NCI-H2196 treated with DMSO at 0.1 percent for 48 hours (cell line): Measurements from ENCODE around the gene ENOX2.
"Not testable (repeated sequence)": the region's sequence is repeated elsewhere in the genome, so short reads cannot be mapped to it uniquely, and the experiment has no call there.

Source experiments
- DNase-seq: peaks from one replicate; lab custom pipeline; 2025; ENCODE audit not compliant: unreplicated experiment; lab: John Stamatoyannopoulos, UW

The ENOX2 gene

GRCh38 chrX:130828641-130829040 lies 74.4 kb downstream of the ENOX2 start:
- DNase-seq: no peak

GRCh38 chrX:130827648-130828047 lies 75.4 kb downstream of the ENOX2 start:
- DNase-seq: no peak

GRCh38 chrX:130826249-130826648 lies 76.8 kb downstream of the ENOX2 start:
- no peak for DNase-seq

- DNase-seq: no peak
Measured at GRCh38 chrX:130825525-130825924, 77.5 kb downstream of the ENOX2 start.

GRCh38 chrX:130819367-130819766 lies 83.6 kb downstream of the ENOX2 start:
- DNase-seq: not testable (repeated sequence)

- DNase-seq: not testable (repeated sequence)
Measured at GRCh38 chrX:130813932-130814331, 89.1 kb downstream of the ENOX2 start.

DNA sequence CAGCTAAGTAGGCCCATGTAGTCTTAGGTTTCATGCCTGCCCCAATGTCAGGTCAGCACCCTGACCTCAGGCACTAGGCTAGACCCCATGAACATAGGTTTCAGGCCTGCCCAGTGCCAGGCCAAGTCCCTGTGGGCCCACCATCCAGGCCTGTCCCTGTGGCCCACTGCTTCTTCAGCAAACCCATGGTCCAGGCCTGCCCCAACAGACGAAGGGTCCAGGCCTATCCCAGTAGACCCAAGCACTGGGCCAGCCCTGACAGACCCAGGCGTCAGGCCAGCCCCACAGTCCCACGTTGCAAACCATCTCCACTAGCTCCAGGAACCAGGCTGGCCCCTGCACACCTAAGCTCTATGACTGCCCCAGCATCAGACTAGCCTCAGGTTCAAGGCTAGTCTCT lies 92.4 kb downstream of the ENOX2 start:
- no peak for DNase-seq

- DNase-seq: no peak
Measured at GRCh38 chrX:130805903-130806302, 97.1 kb downstream of the ENOX2 start.

GRCh38 chrX:130803537-130803936 lies 99.5 kb downstream of the ENOX2 start:
- DNase-seq: no peak

- no peak for DNase-seq
Measured at GRCh38 chrX:130801901-130802300, 101.1 kb downstream of the ENOX2 start.

DNA sequence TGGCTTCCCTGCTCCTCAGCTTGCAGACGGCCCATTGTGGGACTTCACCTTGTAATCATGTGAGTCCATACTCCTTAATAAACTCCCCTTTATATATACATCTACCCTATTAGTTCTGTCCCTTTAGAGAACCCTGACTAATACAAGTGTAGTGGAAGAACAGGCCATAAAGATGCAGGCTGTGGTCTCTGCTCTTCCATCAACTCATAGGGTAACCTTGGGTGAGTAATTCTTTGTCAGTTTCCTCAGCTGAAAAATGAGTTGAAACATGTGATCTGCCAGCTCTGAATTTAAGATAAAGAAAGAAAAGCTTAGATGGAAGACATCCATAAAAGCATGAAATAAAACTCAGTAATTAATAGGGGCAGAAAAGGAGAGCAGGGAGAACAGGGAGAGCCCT lies 103.6 kb downstream of the ENOX2 start:
- DNase-seq: no peak

GRCh38 chrX:130793975-130794374 lies 109.0 kb downstream of the ENOX2 start:
- no peak for DNase-seq

- DNase-seq: not testable (repeated sequence)
Measured at GRCh38 chrX:130791870-130792269, 111.1 kb downstream of the ENOX2 start.

DNA sequence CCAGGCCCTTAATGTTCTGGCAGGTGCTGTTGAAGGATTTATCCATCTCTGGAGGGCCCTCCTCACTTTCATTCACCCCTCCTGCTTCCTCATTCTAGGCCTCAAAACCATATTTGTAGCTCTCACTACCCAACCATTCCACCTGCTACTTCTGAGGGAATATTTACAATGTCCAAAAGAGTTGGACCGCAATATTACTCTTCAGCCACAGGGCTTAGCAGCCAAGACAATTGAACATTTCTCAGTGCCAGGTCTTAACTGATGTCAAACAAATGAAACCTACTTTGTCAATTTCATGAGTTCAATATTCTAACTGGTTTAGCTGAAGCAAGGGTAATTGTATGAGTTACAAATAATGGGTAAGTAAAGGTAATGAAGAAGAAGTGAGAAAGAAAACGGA lies 113.2 kb downstream of the ENOX2 start:
- DNase-seq: no peak

DNA sequence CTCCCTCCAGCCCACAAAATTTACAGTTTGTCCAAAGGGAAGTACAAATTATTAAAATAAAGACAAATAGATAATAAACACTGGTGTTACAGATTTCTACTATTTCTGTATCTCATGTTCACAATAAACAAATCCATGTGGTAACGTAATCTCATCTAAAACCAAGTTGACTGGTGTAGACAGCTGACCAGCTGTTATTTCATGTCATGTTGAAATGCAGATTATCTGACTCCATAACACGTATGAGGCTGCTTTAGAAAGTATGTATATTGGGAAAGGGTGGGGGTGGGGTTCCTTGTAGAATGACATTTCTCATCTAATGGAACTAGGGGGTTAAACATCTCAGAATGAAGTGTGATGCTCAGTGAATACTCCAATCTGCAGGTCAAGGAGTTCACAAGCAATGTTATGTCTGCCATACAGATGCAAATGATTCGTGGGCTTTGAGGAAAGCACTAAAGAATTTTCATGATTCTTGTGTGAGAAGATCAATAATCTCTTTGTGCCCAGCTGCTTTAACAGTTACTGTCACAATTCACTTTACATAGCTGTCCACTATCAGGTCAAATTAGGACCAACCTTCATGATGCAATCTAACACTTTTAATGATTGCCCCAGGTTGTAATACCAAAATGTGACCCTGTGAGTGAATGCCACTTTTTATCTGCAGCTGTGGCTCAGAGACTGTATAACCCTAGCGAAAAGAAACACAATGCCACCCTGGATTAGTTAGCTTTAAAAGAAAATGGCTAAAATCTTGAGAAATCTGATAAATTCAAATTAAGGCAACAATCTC lies 114.0 kb downstream of the ENOX2 start:
- no peak for DNase-seq

- DNase-seq: no peak
Measured at GRCh38 chrX:130786030-130786429, 117.0 kb downstream of the ENOX2 start.

DNA sequence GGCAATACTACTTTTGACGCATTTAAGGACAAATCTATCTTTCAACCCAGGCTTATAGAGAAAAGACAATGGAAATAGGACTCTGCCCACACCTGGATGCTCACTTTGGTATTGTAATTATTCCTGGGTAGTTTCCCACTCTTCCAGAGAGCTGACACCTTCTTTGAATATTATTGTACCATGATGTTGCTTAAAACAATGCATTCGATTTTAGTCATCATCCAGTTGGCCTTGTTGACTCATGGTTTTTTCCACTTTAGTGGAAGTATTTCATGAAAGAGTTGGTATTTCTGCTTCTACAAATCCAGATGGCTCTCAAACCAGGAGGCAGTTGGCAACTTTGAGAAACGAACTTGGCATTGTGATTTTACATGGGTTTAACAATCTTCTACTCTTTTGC lies 124.2 kb downstream of the ENOX2 start:
- DNase-seq: no peak

DNA sequence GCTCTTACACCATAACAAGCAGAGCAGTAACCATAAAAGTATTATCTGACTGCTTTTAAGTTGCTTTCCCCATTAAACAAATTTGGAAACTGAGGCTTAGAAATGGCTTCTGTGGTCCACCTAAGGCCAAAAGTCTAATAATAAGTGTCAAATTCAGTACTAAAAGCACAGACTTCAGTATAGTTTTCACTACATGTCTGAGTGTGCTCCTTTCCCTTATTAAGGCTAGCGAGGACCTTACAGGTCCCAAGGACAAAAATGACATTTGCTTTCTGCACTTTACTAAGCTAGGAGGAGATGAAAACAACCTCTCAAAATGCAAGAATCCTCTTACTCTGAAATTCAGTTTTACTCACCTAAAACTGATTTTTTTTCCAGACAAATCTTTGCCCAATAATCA lies 127.2 kb downstream of the ENOX2 start:
- DNase-seq: no peak

- DNase-seq: peak; percentile 54
Measured at GRCh38 chrX:130772776-130773143, 130.2 kb downstream of the ENOX2 start.

DNA sequence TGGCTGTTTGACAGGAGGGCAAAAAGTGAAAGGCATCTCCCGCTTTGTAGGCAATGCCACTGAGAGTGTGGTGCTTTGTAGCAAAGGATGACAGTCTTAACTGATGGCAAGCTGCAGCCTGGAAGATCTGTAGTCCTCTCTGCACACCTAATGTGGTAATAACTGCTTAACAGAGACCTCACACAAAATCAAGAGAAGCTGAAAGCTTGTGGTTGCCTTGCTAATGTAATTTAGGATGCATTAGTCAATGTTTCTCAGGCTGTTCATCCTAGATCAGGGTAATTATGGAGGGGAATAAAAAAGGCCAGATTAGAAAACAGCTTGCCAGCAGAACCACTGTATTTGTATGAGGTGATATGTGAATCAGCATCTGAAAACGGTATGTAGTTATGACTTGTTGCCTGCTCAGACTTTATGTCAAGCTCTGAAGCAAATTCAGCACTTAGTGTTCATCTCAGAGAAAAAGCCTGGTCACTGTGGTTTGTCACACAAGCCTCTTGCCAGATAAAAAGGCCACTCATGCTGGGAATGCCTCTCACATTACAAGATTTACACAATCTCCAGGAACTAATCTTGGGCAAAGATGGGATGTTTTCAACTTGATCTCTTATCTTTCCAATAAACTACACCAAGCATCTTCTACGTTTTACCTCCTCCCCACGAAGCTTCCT lies 130.8 kb downstream of the ENOX2 start:
- peak; percentile 54 for DNase-seq

DNA sequence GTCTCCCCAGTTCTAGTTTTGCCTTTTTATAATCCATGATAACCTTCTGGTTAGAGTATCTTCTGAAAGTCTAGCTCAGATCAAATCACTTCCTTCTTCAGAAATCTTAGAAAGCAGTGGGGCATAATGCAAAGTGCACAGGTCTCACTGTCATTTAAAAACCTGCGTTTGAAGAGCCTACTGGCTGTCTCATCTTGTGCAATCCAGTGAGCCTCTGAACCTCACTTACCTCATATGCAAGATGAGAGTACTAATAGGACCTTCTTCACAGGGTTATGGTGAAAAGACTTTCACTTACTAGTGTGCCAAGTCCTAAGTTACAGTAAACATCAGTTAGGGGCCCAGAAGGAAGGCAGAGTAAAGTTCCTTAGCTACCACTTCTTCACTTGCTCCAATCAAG lies 131.4 kb downstream of the ENOX2 start:
- DNase-seq: no peak

DNA sequence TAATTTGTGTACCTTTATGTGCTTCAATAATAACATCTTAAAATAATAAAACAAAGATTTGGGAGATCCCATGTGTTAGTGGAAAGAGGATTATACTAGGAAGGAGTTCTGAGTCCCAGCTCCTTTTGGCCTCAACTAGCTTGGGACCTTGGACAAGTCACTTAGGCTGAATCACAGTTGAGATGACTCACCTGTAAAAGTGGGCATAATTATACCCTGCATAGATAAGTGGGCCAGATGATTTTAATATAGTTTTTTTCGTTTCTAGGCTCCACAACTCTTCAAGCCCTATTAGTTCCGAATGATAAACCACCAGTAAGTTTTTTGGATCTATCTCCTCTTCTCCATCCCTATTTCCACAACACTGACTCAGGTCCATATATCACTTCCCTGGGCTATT lies 131.8 kb downstream of the ENOX2 start:
- DNase-seq: no peak

GRCh38 chrX:130770615-130771014 lies 132.4 kb downstream of the ENOX2 start:
- no peak for DNase-seq
